ENCODE measurements around the gene EDN1. TPM values are rescaled to one million over a fixed set of nuclear protein-coding genes. Genes with fewer than 3 reads are reported as not detected.

Gene EDN1
- total RNA-seq, 4 donors from 2014 or later = 2.8 to 13.8 (median 7.7) TPM

- intact Hi-C loops (cut with DNase I; ENCODE audit: low total_unique reads) = no loop called here
- no peak overlapping the region for H3K27ac ChIP-seq
These were observed 53.4 kb downstream of the EDN1 start for GRCh38 chr6:12343440-12344162.

GRCh38 chr6:12344296-12344695 lies 54.1 kb downstream of the EDN1 start:
- Histone ChIP-seq H3K9me3 (no peaks in the 10 kb centered on the region), H3K36me3 (no peaks in the 10 kb centered on the region), H3K4me1 (no peaks in the 10 kb centered on the region), H3K4me3 (no peak overlapping the region), H3K27me3 (no peaks in the 10 kb centered on the region), H3K27ac (no peak overlapping the region)
- no peak for TF ChIP-seq POLR2A (IDR thresholded peaks at IDR 0.05)
- TF ChIP-seq, protein P1, sequence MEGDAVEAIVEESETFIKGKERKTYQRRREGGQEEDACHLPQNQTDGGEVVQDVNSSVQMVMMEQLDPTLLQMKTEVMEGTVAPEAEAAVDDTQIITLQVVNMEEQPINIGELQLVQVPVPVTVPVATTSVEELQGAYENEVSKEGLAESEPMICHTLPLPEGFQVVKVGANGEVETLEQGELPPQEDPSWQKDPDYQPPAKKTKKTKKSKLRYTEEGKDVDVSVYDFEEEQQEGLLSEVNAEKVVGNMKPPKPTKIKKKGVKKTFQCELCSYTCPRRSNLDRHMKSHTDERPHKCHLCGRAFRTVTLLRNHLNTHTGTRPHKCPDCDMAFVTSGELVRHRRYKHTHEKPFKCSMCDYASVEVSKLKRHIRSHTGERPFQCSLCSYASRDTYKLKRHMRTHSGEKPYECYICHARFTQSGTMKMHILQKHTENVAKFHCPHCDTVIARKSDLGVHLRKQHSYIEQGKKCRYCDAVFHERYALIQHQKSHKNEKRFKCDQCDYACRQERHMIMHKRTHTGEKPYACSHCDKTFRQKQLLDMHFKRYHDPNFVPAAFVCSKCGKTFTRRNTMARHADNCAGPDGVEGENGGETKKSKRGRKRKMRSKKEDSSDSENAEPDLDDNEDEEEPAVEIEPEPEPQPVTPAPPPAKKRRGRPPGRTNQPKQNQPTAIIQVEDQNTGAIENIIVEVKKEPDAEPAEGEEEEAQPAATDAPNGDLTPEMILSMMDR (IDR thresholded peaks at IDR 0.05) = no peak
- no peak for DNase-seq
- intact Hi-C loops (cut with DNase I; ENCODE audit: low total_unique reads) = no loop called here

More at GRCh38 chr6:12343440-12344162, 53.4 kb downstream of the EDN1 start:
- H3K27me3 ChIP-seq = no peaks in the 10 kb centered on the region
- H3K9me3 ChIP-seq = no peaks in the 10 kb centered on the region
- TF ChIP-seq POLR2A (IDR thresholded peaks at IDR 0.05) = no peak
- H3K4me3 ChIP-seq = no peak overlapping the region
- H3K4me1 ChIP-seq = no peaks in the 10 kb centered on the region
- no peak for DNase-seq
- no peaks in the 10 kb centered on the region for H3K36me3 ChIP-seq

DNA sequence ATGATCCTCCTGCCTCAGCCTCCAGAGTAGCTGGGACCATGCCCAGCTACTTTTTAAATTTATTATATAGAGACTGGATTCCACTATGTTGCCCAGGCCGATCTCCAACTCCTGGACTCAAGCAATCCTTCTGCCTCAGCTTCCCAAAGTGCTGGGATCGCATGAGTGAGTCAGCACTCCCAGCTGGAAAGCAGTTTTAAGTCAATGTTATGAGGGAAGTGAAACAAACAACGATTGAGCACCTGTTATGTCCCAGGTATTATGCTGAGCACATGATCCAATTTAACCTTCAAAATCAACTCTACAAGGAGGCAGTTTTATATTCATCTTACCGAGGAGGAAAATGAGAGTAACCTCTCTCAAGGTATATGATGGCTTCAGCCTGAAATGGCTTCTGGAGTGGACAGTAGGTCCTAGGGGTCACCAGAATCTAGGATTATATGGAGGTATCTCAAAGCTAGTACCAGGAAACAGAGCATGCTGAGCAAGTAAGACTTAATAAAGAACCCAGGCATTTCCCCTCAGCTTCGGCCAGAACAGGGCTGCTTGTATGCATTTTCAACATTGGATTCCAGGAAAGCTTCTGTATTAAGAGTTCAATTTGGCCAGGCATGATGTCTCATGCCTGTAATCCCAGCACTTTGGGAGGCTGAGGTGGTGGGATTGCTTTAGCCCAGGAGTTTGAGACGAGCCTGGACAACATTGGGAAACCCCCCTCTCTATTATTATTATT lies 55.0 kb downstream of the EDN1 start:
- Histone ChIP-seq H3K9me3 (no peaks in the 10 kb centered on the region), H3K4me1 (no peaks in the 10 kb centered on the region), H3K27ac (no peak overlapping the region), H3K36me3 (no peaks in the 10 kb centered on the region), H3K4me3 (no peak overlapping the region), H3K27me3 (no peaks in the 10 kb centered on the region)
- DNase-seq = no peak
- intact Hi-C loops (cut with DNase I; ENCODE audit: low total_unique reads) = no loop called here
- TF ChIP-seq, protein P1 (IDR thresholded peaks at IDR 0.05) = no peak
- TF ChIP-seq POLR2A (IDR thresholded peaks at IDR 0.05) = no peak

- H3K4me3 ChIP-seq = no peak overlapping the region
These were observed 55.5 kb downstream of the EDN1 start for GRCh38 chr6:12345694-12346058.

More at GRCh38 chr6:12345694-12346058, 55.5 kb downstream of the EDN1 start:
- Histone ChIP-seq H3K9me3 (no peaks in the 10 kb centered on the region), H3K27me3 (no peaks in the 10 kb centered on the region), H3K4me1 (no peaks in the 10 kb centered on the region), H3K36me3 (no peaks in the 10 kb centered on the region), H3K27ac (no peak overlapping the region)
- intact Hi-C loops (cut with DNase I; ENCODE audit: low total_unique reads) = no loop called here
- TF ChIP-seq POLR2A (IDR thresholded peaks at IDR 0.05) = no peak
- TF ChIP-seq, protein P1 (IDR thresholded peaks at IDR 0.05) = no peak
- DNase-seq = no peak

Small RNA genes lying within 50 kb of the gene (small RNA-seq; reads per million reads assigned to genes)
- gene SUMO2P12 = not detected
